Stomach (tissue), 9 donors: Measurements from ENCODE around the gene DERA. TPM values are rescaled to one million over a fixed set of nuclear protein-coding genes. Genes with fewer than 3 reads are reported as not detected.

Experiments
- DNase-seq, 2 donors: peaks; one replicate each; pipeline versions ENCODE4 v3.0.0 to v3.0.0-alpha.2; 2013 to 2019
- H3K27ac ChIP-seq, 5 donors: fragments of 200-600 bp in 4 of 5; sonication (generic) in 4 of 5; one replicate each; pipeline ENCODE4 v1.5.1; 2013 to 2019; ENCODE audit warnings: mild to moderate bottlenecking in 1 of 5, moderate library complexity in 1 of 5
- H3K27me3 ChIP-seq, 3 donors: fragments of 200-600 bp; sonication (generic); one replicate each; pipeline ENCODE4 v1.5.1; 2017 to 2019; ENCODE audit warnings: mixed run types in 1 of 3
- H3K36me3 ChIP-seq, 4 donors: fragments of 200-600 bp; sonication (generic); 1 replicate in 3 of 4; 2 replicates in 1 of 4; pipeline ENCODE4 v1.5.1; 2016 to 2019
- H3K4me1 ChIP-seq, 4 donors: fragments of 200-600 bp; sonication (generic); one replicate each; pipeline ENCODE4 v1.5.1; 2016 to 2019
- H3K4me3 ChIP-seq, 4 donors: fragments of 200-600 bp; sonication (generic) in 3 of 4; one replicate each; pipeline ENCODE4 v1.5.1; 2016 to 2019; ENCODE audit warnings: mild to moderate bottlenecking in 1 of 4
- H3K9me3 ChIP-seq, 4 donors: fragments of 200-600 bp; sonication (generic); one replicate each; pipeline ENCODE4 v1.5.1; 2016 to 2019
- CTCF ChIP-seq, 7 experiments: fragments of 450-650 bp in 4 of 7; fragments of 200-600 bp in 3 of 7; sonication (generic) in 3 of 7; IDR thresholded peaks; one replicate each; pipeline ENCODE4 v1.5.1; 2016 to 2019; ENCODE audit warnings: antibody characterized with exemption in 7 of 7, control low read depth in 2 of 7, mild to moderate bottlenecking in 1 of 7
- EP300 ChIP-seq: sonication (generic); formaldehyde crosslinking; IDR thresholded peaks from one replicate; pipeline ENCODE4 v1.6.1; 2017; ENCODE audit warnings: antibody characterized with exemption
- POLR2A ChIP-seq, 4 donors: fragments of 450-650 bp; IDR thresholded peaks; one replicate each; pipeline ENCODE4 v1.6.1; 2016; ENCODE audit warnings: antibody characterized with exemption in 4 of 4, control low read depth in 2 of 4, mild to moderate bottlenecking in 1 of 4, moderate library complexity in 1 of 4
- POLR2AphosphoS5 ChIP-seq, 3 donors: sonication (generic); formaldehyde crosslinking; IDR thresholded peaks; one replicate each; pipeline ENCODE4 v1.6.1; 2016; ENCODE audit warnings: antibody characterized with exemption in 3 of 3
- WGBS, 5 donors: extraction: QIAGEN DNeasy Blood & Tissue Kit in 3 of 5; methylation state at CpG; one replicate each; pipeline versions ENCODE4 v1.1.5 to v1.1.7; 2013 to 2018; 5-methylcytosine and 5-hydroxymethylcytosine counted together
- intact Hi-C: fragments of 100-400 bp; cut with DNase I; formaldehyde crosslinking; loops from one replicate; pipeline ENCODE4 v1.15.1; 2023; ENCODE audit warnings: low total_unique reads
- polyA plus RNA-seq, 3 donors: library from polyadenylated mRNA; stranded (reverse); fragments of 200-250 nt; gene quantifications; one replicate each; pipeline ENCODE4 v1.2.3, GENCODE V29; 2013
- total RNA-seq, 5 donors: library from RNA; depleted of rRNA; stranded (reverse); fragments of >200 nt; gene quantifications; one replicate each; pipeline versions ENCODE4 v1.1.0 to v1.2.3, GENCODE V29; 2014 to 2016
- donor health status: healthy with polysubstance abuse.
- donor health status: Bipolar disorder and iron deficiency.
- donor health status: healthy.

Gene DERA
- total and polyA plus RNA-seq, 8 donors = 3.2 to 53.6 (median 23.5) TPM

- no peaks in the 10 kb centered on the region for H3K27me3 ChIP-seq
- H3K9me3 ChIP-seq = no peaks in the 10 kb centered on the region
- intact Hi-C loops = no loop called here
- no peak overlapping the region for H3K27ac ChIP-seq
- H3K4me1 ChIP-seq = peaks cover 0 to 3% (median 0%) of the 10 kb centered on the region in 4 donors
- 70 to 96% (median 85%) methylated on average over 1 of the region's 1 CpG for WGBS, 5 donors
- DNase-seq = no peak
- H3K36me3 ChIP-seq = no peaks in the 10 kb centered on the region
- TF ChIP-seq POLR2AphosphoS5 (IDR thresholded peaks at IDR 0.05) = no peak
- TF ChIP-seq POLR2A (IDR thresholded peaks at IDR 0.05) = no peak
- TF ChIP-seq CTCF (IDR thresholded peaks at IDR 0.05) = no peak
- TF ChIP-seq EP300 = no peak
- H3K4me3 ChIP-seq = no peak overlapping the region
These were observed 35.3 kb upstream of the DERA start for GRCh38 chr12:15875863-15876262.

GRCh38 chr12:15879413-15879812, 31.7 kb upstream of the DERA start:
- DNase-seq = no peak
- Histone ChIP-seq H3K27me3 (no peaks in the 10 kb centered on the region), H3K4me1 (peaks cover 13 to 27% (median 21%) of the 10 kb centered on the region in 4 donors), H3K27ac (peak overlapping the region in 1 of 5 donors; percentile 51), H3K4me3 (no peak overlapping the region), H3K36me3 (no peaks in the 10 kb centered on the region), H3K9me3 (no peaks in the 10 kb centered on the region)
- TF ChIP-seq CTCF (IDR thresholded peaks at IDR 0.05) (no peak), POLR2A (IDR thresholded peaks at IDR 0.05) (no peak), POLR2AphosphoS5 (IDR thresholded peaks at IDR 0.05) (no peak), EP300 (no peak)
- intact Hi-C loops = no loop called here
- 31 to 62% (median 46%) methylated on average over 3 of the region's 3 CpGs for WGBS, 5 donors

- Histone ChIP-seq H3K4me3 (no peak overlapping the region), H3K36me3 (peaks cover 0 to under 1% (median 0%) of the 10 kb centered on the region in 4 donors), H3K4me1 (peaks cover 17 to 41% (median 29%) of the 10 kb centered on the region in 4 donors), H3K27me3 (no peaks in the 10 kb centered on the region), H3K27ac (no peak overlapping the region), H3K9me3 (no peaks in the 10 kb centered on the region)
- no peak for DNase-seq
- 92 to 99% (median 97%) methylated on average over 3 of the region's 3 CpGs for WGBS, 5 donors
- TF ChIP-seq CTCF (IDR thresholded peaks at IDR 0.05) = no peak
- TF ChIP-seq POLR2A (IDR thresholded peaks at IDR 0.05) = no peak
- no peak for TF ChIP-seq POLR2AphosphoS5 (IDR thresholded peaks at IDR 0.05)
- TF ChIP-seq EP300 = no peak
- intact Hi-C loops = no loop called here
These were observed 30.4 kb upstream of the DERA start for GRCh38 chr12:15880721-15881120.

- Histone ChIP-seq H3K27me3 (no peaks in the 10 kb centered on the region), H3K36me3 (peaks cover 0 to 12% (median 4%) of the 10 kb centered on the region in 4 donors), H3K4me1 (peaks cover 20 to 57% (median 42%) of the 10 kb centered on the region in 4 donors), H3K27ac (peak within 1 kb of the TSS; percentile 96 to 98 (median 97)), H3K4me3 (peak within 1 kb of the TSS; percentile 68 to 83 (median 77)), H3K9me3 (no peaks in the 10 kb centered on the region)
- intact Hi-C loops = no loop called here
- peak in 2 of 4 donors; percentile 98 for TF ChIP-seq POLR2A (IDR thresholded peaks at IDR 0.05)
- no peak for TF ChIP-seq CTCF (IDR thresholded peaks at IDR 0.05)
- peak; percentile 99 for TF ChIP-seq POLR2AphosphoS5 (IDR thresholded peaks at IDR 0.05)
- peak; percentile 41 for TF ChIP-seq EP300
- whole genome bisulfite sequencing, 5 donors = 0 to 1% (median 0%) methylated on average over 52 to 63 of the region's 63 CpGs
- peak; percentile 98 to 99 for DNase-seq
These were observed 28.8 kb upstream of the DERA start, which contains the start of gene STRAP for GRCh38 chr12:15882118-15882971. Gene STRAP (plus strand): TSS chr12:15882387. CDS start chr12:15882708, 321 bp downstream.
